SU-DHL-6 (cell line): ENCODE results near the gene MAP4K2.

Source experiments
- EZH2phosphoT487 ChIP-seq: fragments of 200-600 bp; sonication (generic), shearing (Covaris generic); conservative IDR thresholded peaks from 2 replicates; pipeline ENCODE4 v1.6.1; 2018; ENCODE audit warnings: mild to moderate bottlenecking, antibody characterized with exemption, low read length, moderate library complexity, mixed read lengths
- TF ChIP-seq, protein P1 (sequence below): fragments of 200-600 bp; sonication (generic); IDR thresholded peaks from one replicate; pipeline ENCODE4 v1.5.1; 2017; ENCODE audit warnings: antibody characterized with exemption, mild to moderate bottlenecking, low read length, moderate library complexity; ENCODE audit not compliant: insufficient read depth, poor library complexity, severe bottlenecking

DNA sequence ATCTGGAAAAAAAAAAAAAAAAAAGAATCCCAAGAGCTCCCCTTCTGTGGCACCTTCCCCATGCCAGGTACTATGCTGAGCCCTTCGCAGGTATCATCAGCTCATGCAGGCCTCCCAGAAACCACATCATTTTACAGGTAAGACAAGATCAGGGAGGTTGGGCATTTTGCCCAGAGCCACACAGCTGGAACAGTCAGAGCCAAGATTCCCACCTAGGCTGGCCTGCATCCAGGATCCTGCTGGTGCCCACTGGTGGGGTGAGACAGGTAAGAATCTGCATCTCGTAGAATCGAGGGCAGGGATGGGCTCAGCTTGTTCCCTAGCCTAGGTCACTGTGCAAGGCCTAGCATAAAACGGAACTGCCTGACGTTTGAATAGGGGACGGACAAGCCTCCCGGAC, 23.0 kb upstream of the MAP4K2 start:
- TF ChIP-seq, protein P1, sequence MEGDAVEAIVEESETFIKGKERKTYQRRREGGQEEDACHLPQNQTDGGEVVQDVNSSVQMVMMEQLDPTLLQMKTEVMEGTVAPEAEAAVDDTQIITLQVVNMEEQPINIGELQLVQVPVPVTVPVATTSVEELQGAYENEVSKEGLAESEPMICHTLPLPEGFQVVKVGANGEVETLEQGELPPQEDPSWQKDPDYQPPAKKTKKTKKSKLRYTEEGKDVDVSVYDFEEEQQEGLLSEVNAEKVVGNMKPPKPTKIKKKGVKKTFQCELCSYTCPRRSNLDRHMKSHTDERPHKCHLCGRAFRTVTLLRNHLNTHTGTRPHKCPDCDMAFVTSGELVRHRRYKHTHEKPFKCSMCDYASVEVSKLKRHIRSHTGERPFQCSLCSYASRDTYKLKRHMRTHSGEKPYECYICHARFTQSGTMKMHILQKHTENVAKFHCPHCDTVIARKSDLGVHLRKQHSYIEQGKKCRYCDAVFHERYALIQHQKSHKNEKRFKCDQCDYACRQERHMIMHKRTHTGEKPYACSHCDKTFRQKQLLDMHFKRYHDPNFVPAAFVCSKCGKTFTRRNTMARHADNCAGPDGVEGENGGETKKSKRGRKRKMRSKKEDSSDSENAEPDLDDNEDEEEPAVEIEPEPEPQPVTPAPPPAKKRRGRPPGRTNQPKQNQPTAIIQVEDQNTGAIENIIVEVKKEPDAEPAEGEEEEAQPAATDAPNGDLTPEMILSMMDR, result no peak
- TF ChIP-seq EZH2phosphoT487, result no peak
